Ishikawa (cell line): ENCODE data around the gene CAMTA1.

Experiments
- CEBPB ChIP-seq: IDR thresholded peaks from 2 replicates; pipeline ENCODE4 v1.6.1; 2012
- CREB1 ChIP-seq: IDR thresholded peaks from 2 replicates; pipeline ENCODE4 v1.6.1; 2012; ENCODE audit warnings: low read depth
- EGR1 ChIP-seq: IDR thresholded peaks from 2 replicates; pipeline ENCODE4 v1.6.1; 2012
- EP300 ChIP-seq: IDR thresholded peaks from 2 replicates; pipeline ENCODE4 v1.6.1; 2012; ENCODE audit warnings: borderline replicate concordance
- FOXM1 ChIP-seq: IDR thresholded peaks from 2 replicates; pipeline ENCODE4 v1.6.1; 2012; ENCODE audit warnings: low read depth, borderline replicate concordance
- NFIC ChIP-seq: IDR thresholded peaks from 2 replicates; pipeline ENCODE4 v1.6.1; 2012
- RAD21 ChIP-seq: IDR thresholded peaks from 2 replicates; pipeline ENCODE4 v1.6.1; 2012; ENCODE audit warnings: low read depth
- TAF1 ChIP-seq: IDR thresholded peaks from 2 replicates; pipeline ENCODE4 v1.6.1; 2012; ENCODE audit warnings: low read depth, mild to moderate bottlenecking
- TCF12 ChIP-seq: IDR thresholded peaks from 2 replicates; pipeline ENCODE4 v1.6.1; 2012; ENCODE audit warnings: low read depth
- TEAD4 ChIP-seq: IDR thresholded peaks from 2 replicates; pipeline ENCODE4 v1.6.1; 2012
- YY1 ChIP-seq: IDR thresholded peaks from 2 replicates; pipeline ENCODE4 v1.6.1; 2012; ENCODE audit warnings: low read depth
- ZBTB7A ChIP-seq: IDR thresholded peaks from 2 replicates; pipeline ENCODE4 v1.6.1; 2012; ENCODE audit warnings: low read depth
- TF ChIP-seq, protein P1 (sequence below): IDR thresholded peaks from 2 replicates; pipeline ENCODE4 v1.6.1; 2012
- TF ChIP-seq, protein P2 (sequence below): IDR thresholded peaks from 2 replicates; pipeline ENCODE4 v1.6.1; 2012
- TF ChIP-seq, protein P3 (sequence below): IDR thresholded peaks from 2 replicates; pipeline ENCODE4 v1.6.1; 2012; ENCODE audit warnings: low read depth, mild to moderate bottlenecking

The CAMTA1 gene

DNA sequence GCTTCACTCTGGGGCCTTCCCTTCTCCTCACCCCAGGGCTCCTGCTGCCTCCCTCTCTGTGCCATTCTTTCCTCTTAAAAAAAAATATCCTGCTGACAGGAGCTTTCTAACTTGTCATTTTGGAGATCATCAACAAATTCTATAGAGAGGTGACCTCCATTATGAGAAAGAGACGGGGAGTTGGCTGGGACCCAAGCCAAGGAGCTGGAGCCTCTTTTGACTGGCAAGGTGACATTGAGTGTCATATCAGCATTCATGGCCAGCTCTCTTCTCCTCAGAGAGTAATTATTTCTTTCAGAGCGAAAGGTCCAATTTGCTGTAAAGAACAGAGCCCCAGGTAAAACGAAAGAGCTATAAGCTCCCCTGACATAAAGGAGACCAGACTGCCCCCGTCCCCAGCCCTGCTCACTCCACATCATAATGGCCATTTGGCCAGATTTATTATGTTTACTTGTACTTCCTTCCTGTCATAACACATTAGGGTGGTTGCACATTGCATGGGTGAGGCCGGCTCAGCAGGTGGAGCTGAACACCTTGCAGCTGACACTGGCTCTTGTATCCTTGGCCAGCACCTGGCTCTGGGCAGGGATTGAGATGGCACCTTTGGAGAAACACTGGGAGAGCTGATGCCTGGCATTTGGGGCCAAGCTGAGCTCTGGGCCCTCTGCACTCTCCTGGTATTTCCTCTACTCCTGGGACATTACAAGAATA, 581.9 kb downstream of the CAMTA1 start:
- no peak for TF ChIP-seq CREB1
- no peak for TF ChIP-seq YY1
- no peak for TF ChIP-seq FOXM1
- no peak for TF ChIP-seq NFIC

DNA sequence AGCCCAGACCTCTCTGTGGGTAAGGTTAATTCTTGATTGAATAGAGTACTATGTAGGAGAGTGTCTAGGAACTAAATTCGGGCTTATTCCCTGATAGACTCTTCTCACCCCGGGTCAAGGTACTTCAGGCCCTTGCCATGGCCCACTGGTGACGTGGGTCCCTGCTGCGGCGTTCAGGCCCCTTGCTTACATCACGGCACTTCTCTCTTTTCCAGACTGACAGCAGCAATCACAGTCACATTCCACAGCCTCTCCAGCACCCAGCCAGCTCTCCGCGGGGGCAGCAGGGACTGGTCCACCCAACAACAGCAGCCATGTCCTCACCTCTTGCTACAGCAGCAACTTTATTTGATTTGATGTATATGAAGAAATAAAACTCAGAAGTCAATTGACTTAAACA, 584.6 kb downstream of the CAMTA1 start:
- TF ChIP-seq YY1, result no peak
- TF ChIP-seq EP300, result no peak
- TF ChIP-seq CEBPB, result no peak
- TF ChIP-seq, protein P1, sequence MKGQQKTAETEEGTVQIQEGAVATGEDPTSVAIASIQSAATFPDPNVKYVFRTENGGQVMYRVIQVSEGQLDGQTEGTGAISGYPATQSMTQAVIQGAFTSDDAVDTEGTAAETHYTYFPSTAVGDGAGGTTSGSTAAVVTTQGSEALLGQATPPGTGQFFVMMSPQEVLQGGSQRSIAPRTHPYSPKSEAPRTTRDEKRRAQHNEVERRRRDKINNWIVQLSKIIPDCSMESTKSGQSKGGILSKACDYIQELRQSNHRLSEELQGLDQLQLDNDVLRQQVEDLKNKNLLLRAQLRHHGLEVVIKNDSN, result no peak
- TF ChIP-seq ZBTB7A, result no peak
- TF ChIP-seq, protein P2, sequence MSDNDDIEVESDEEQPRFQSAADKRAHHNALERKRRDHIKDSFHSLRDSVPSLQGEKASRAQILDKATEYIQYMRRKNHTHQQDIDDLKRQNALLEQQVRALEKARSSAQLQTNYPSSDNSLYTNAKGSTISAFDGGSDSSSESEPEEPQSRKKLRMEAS, result no peak
- no peak for TF ChIP-seq TAF1
- no peak for TF ChIP-seq EGR1

DNA sequence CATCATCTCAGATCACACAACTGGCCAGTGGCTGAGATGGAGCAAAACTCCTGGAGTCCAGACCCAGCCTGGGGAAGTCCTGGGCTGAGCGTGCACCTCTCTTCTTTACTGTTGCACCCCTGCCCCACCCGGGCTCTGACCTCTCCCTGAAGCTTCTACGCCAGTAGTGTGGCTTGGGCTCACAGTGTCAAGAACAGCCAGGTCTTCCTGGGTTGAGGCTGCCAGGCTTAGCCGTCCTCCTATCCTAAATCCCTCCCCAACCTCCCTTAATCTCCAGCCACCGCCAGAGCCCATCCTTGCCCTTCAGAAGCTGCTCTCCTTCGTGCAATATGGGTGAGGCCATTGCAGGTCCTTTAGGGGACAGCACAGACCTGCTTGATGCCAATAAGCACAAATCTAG, 586.7 kb downstream of the CAMTA1 start:
- TF ChIP-seq TAF1 (no peak), RAD21 (no peak), FOXM1 (no peak), EGR1 (no peak), ZBTB7A (no peak), EP300 (no peak), CREB1 (no peak), YY1 (no peak), TCF12 (no peak), CEBPB (no peak), TEAD4 (no peak), NFIC (no peak)
- TF ChIP-seq, protein P3, sequence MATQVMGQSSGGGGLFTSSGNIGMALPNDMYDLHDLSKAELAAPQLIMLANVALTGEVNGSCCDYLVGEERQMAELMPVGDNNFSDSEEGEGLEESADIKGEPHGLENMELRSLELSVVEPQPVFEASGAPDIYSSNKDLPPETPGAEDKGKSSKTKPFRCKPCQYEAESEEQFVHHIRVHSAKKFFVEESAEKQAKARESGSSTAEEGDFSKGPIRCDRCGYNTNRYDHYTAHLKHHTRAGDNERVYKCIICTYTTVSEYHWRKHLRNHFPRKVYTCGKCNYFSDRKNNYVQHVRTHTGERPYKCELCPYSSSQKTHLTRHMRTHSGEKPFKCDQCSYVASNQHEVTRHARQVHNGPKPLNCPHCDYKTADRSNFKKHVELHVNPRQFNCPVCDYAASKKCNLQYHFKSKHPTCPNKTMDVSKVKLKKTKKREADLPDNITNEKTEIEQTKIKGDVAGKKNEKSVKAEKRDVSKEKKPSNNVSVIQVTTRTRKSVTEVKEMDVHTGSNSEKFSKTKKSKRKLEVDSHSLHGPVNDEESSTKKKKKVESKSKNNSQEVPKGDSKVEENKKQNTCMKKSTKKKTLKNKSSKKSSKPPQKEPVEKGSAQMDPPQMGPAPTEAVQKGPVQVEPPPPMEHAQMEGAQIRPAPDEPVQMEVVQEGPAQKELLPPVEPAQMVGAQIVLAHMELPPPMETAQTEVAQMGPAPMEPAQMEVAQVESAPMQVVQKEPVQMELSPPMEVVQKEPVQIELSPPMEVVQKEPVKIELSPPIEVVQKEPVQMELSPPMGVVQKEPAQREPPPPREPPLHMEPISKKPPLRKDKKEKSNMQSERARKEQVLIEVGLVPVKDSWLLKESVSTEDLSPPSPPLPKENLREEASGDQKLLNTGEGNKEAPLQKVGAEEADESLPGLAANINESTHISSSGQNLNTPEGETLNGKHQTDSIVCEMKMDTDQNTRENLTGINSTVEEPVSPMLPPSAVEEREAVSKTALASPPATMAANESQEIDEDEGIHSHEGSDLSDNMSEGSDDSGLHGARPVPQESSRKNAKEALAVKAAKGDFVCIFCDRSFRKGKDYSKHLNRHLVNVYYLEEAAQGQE, result no peak
- TF ChIP-seq, protein P1, result no peak
- TF ChIP-seq, protein P2, result no peak

DNA sequence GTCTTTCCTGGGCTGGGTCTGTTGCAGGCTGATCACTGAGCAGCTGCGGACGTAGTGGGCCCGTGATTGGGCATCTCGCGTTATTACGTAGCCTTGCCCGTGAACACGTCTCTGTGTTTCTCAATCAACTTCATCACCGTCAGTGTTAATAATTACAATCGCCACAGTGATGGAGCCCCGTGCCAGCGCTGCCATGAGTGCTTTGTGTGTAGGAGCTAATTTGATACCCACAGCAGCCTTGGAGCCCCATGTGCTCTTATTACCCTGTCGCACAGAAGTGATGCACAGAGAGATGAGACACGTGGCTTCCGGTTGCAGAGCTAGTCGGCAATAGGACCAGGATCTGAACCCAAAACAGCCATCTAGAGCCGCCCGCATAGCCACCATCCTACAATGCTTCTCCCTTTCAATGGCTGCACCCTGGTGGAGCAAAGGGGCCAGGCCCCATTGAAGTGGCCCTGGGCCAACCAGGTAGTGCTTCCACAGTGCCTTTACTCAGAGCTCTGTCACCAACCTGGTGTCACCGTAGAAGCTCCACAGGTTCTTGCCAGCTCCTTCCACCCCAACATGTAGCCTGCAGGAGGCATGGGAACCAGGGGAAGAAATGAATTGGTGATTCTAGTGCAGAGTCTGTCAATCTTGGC, 587.3 kb downstream of the CAMTA1 start:
- no peak for TF ChIP-seq TCF12
- TF ChIP-seq CEBPB, result no peak
- TF ChIP-seq FOXM1, result no peak
- TF ChIP-seq RAD21, result no peak
- no peak for TF ChIP-seq NFIC
- TF ChIP-seq ZBTB7A, result no peak
- TF ChIP-seq, protein P1, result no peak
- TF ChIP-seq, protein P3, result no peak
- no peak for TF ChIP-seq TAF1
- TF ChIP-seq EGR1, result no peak

DNA sequence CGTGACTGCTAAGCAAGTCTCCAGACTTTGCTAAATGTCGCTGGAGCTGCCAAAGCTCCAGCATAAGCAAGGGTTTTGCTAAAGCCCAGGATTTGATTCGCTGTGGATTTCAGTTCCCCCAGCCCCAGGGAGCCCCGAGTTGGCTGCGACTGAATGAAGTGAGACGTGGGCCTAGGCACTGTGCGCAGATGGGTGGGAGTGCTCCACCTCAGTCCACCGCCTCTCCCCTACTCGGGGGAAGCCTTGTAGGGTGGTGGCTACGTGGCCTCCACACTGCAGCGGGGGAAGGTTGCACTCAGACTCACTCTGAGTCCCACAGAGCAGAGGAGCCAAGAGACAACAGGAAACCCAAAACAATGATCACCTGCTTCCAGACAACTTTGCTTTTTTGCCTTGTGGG, 588.0 kb downstream of the CAMTA1 start:
- TF ChIP-seq TAF1, result no peak
- no peak for TF ChIP-seq FOXM1
- no peak for TF ChIP-seq EGR1
- TF ChIP-seq YY1, result no peak
- TF ChIP-seq, protein P3, result no peak
- TF ChIP-seq, protein P1, result no peak
- no peak for TF ChIP-seq EP300
- TF ChIP-seq CEBPB, result no peak
- no peak for TF ChIP-seq ZBTB7A
- TF ChIP-seq NFIC, result no peak
- no peak for TF ChIP-seq CREB1
